HG02943 (cell line): ENCODE measurements around the gene ZNF814.
"Not testable (repeated sequence)": the region's sequence is repeated elsewhere in the genome, so short reads cannot be mapped to it uniquely, and the experiment has no call there.

ENCODE experiments used
- ATAC-seq: cut with Tn5 transposase; IDR thresholded peaks from one replicate; pipeline ENCODE4 v1.9.1; 2021; ENCODE audit warnings: mild to moderate bottlenecking, low read depth, moderate library complexity; ENCODE audit not compliant: unreplicated experiment

ZNF814 gene

GRCh38 chr19:57888560-57889231 lies at the start of gene ZNF814:
TSS of gene ZNF814 (minus strand) at chr19:57889037. CDS start at chr19:57888802, 235 bp downstream.
- no peak for ATAC-seq

- no peak for ATAC-seq
Measured at GRCh38 chr19:57935731-57936130, 46.9 kb upstream of the ZNF814 start.

GRCh38 chr19:57934820-57935665 lies 46.2 kb upstream of the ZNF814 start, which contains the start of gene ZNF418:
TSS of gene ZNF418 (minus strand) at chr19:57935402. CDS start at chr19:57933822, 1,580 bp downstream.
- ATAC-seq = no peak

GRCh38 chr19:57927587-57927986 lies 38.8 kb upstream of the ZNF814 start:
- no peak for ATAC-seq

- ATAC-seq = peak; percentile 96
Measured at GRCh38 chr19:57916168-57916995, 27.5 kb upstream of the ZNF814 start, which contains the start of gene ZNF417. TSS of gene ZNF417 (minus strand) at chr19:57916592. CDS start at chr19:57916411, 181 bp downstream.

- no peak for ATAC-seq
Measured at GRCh38 chr19:57914531-57914930, 25.7 kb upstream of the ZNF814 start.

GRCh38 chr19:57907394-57907793 lies 18.6 kb upstream of the ZNF814 start:
- no peak for ATAC-seq

GRCh38 chr19:57905258-57905657 lies 16.4 kb upstream of the ZNF814 start:
- no peak for ATAC-seq

- no peak for ATAC-seq
Measured at GRCh38 chr19:57903618-57904184, 14.9 kb upstream of the ZNF814 start.

- no peak for ATAC-seq
Measured at GRCh38 chr19:57900311-57900710, 11.5 kb upstream of the ZNF814 start.

GRCh38 chr19:57890706-57891105 lies 1.9 kb upstream of the ZNF814 start:
- ATAC-seq = not testable (repeated sequence)

GRCh38 chr19:57888107-57888559 lies 704 bp downstream of the ZNF814 start:
- ATAC-seq = no peak

GRCh38 chr19:57887195-57887941 lies 1.5 kb downstream of the ZNF814 start:
- no peak for ATAC-seq

- no peak for ATAC-seq
Measured at GRCh38 chr19:57886046-57886445, 2.8 kb downstream of the ZNF814 start.

GRCh38 chr19:57873883-57874799 lies 14.7 kb downstream of the ZNF814 start:
- ATAC-seq = not testable (repeated sequence)

- no peak for ATAC-seq
Measured at GRCh38 chr19:57872450-57872849, 16.4 kb downstream of the ZNF814 start.

GRCh38 chr19:57870225-57870624 lies 18.6 kb downstream of the ZNF814 start:
- ATAC-seq = no peak

GRCh38 chr19:57869655-57870054 lies 19.2 kb downstream of the ZNF814 start:
- ATAC-seq = not testable (repeated sequence)
